Measurements from ENCODE around the gene GRIN3A.
"Not testable (repeated sequence)": the region's sequence is repeated elsewhere in the genome, so short reads cannot be mapped to it uniquely, and the experiment has no call there.

The GRIN3A gene

GRCh38 chr9:101571114-101571513 is 167.3 kb downstream of the GRIN3A start:
- DNase-seq, result no peak

- no peak for DNase-seq
These were observed 168.5 kb downstream of the GRIN3A start for GRCh38 chr9:101569741-101570501.

GRCh38 chr9:101567725-101568350 is 170.6 kb downstream of the GRIN3A start:
- no peak for DNase-seq

- no peak for DNase-seq
These were observed 171.3 kb downstream of the GRIN3A start for GRCh38 chr9:101566904-101567724.

GRCh38 chr9:101564252-101564651 is 174.2 kb downstream of the GRIN3A start:
- no peak for DNase-seq

GRCh38 chr9:101562966-101563365 is 175.5 kb downstream of the GRIN3A start:
- DNase-seq, result no peak

- no peak for DNase-seq
These were observed 176.7 kb downstream of the GRIN3A start for GRCh38 chr9:101561740-101562139.

GRCh38 chr9:101549472-101550098 is 188.9 kb downstream of the GRIN3A start:
- DNase-seq, result not testable (repeated sequence)

- no peak for DNase-seq
These were observed 195.2 kb downstream of the GRIN3A start for GRCh38 chr9:101543098-101543735.

- DNase-seq, result no peak
These were observed 198.4 kb downstream of the GRIN3A start for GRCh38 chr9:101540069-101540468.

- DNase-seq, result no peak
These were observed 201.5 kb downstream of the GRIN3A start for GRCh38 chr9:101536938-101537337.

- DNase-seq, result no peak
These were observed 202.1 kb downstream of the GRIN3A start for GRCh38 chr9:101536351-101536750.

- DNase-seq, result peak; percentile 96
These were observed 204.9 kb downstream of the GRIN3A start, which contains the start of gene RNF20 for GRCh38 chr9:101533334-101534204. TSS of gene RNF20 (plus strand) at chr9:101533853. CDS start at chr9:101535424, 1,571 bp downstream.

- DNase-seq, result peak; percentile 6
These were observed 208.3 kb downstream of the GRIN3A start for GRCh38 chr9:101530076-101530711.

- no peak for DNase-seq
These were observed 210.4 kb downstream of the GRIN3A start for GRCh38 chr9:101528015-101528414.

- DNase-seq, result no peak
These were observed 211.4 kb downstream of the GRIN3A start for GRCh38 chr9:101527066-101527465.

GRCh38 chr9:101524371-101524770 is 214.1 kb downstream of the GRIN3A start:
- no peak for DNase-seq
